HL-60/S4 treated with retinoic acid at 250 ng/mL for 4 days and 3 days (cell line): ENCODE measurements around the gene PIGBOS1.

Source experiments
- in situ Hi-C: fragments of 300-500 bp; cut with MboI; formaldehyde crosslinking; loops from 2 replicates; pipeline ENCODE4 v1.7.0; 2022; ENCODE audit warnings: low sequenced_read_pairs

PIGBOS1 gene, protein sequence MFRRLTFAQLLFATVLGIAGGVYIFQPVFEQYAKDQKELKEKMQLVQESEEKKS

DNA sequence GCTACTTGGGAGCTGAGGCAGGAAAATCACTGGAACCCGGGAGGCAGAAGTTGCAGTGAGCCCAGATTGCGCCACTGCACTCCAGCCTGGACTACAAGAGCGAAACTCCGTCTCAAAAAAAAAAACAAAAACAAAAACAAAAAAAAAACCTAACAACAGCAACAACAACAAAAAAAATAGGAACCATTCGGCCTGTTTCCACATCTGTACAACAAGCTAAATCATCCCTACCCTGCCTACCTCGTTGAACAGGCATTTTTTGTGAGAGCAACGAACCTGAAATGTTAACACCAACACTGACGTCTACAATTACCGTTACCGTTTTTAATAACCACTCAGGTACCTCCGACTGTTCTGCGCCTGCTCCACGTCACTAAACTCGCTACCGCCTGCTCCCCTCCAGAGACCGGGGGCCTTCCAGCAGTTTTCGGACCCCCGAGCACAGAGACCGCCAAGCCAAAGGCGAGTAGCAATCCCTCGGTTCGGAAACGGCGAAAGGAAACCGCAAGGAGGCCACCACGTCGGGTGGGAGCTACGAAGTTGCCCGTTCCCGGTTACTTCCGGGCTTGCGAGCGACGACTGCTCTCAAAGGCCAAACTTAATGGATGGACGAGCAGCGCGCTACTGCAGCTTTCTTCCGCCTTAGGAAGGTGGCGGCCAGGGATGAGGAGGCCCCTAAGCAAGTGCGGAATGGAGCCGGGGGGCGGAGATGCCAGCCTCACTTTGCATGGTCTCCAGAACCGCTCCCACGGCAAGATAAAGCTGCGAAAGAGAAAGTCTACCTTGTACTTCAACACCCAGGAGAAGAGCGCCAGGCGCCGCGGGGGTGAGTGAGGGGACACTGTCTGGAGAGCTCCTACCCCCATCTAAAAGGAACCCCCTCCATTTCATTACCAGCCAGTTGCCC, at the start of gene PIGBOS1, which contains the start of gene PIGB:
Gene PIGBOS1, minus strand, starts transcription at position 536 of the 907 bp plus-strand sequence. CDS start 1,331 bp downstream, outside the sequence.
Gene PIGB, plus strand, starts transcription at position 635 of the 907 bp plus-strand sequence. Its CDS starts 29 bp downstream, at position 664.
- in situ Hi-C loops, result no loop called here

DNA sequence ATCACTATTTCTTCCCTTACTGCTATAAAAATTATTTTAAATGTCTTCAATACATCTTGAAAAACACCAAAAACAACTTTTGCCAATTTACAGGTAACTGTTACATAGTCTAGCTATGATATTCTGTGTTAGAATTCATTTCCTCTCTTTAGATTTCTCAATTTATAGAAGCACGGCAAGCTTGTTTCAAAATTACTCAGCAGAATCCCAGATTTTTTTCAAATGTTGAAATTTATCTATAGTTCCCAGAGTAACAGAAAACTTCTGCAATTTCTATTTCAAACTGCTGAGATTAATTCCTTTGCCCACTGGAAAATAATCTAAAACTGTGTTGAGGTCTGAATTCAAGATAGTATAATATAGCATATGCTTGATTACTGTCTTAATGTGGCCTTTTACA, 48.1 kb upstream of the PIGBOS1 start:
- in situ Hi-C loops, result no loop called here

- in situ Hi-C loops, result no loop called here
These were observed 43.7 kb upstream of the PIGBOS1 start for GRCh38 chr15:55362641-55363040.

- in situ Hi-C loops, result no loop called here
These were observed 42.1 kb upstream of the PIGBOS1 start for GRCh38 chr15:55361048-55361447.

DNA sequence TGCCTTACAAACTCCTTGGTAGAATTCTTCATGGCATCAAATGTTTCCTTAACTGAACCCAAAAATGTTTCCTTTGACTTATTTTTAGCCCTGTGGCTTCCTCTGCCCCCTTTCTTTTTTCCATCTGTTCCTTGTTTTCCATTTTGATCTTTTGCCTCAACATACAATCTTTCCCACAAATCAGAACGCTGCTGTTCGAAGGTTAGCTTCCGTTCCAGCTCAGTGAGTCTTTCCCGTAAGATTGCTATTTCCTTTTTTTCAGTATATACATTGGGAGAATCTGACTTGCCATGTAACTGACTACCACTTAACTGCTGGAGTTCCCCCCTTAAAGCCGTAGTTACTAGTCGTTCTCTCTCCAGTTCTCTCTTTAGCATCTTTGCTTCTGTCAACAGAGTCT, 41.3 kb upstream of the PIGBOS1 start:
- in situ Hi-C loops, result no loop called here

- in situ Hi-C loops, result no loop called here
These were observed 39.5 kb upstream of the PIGBOS1 start for GRCh38 chr15:55358471-55358870.

DNA sequence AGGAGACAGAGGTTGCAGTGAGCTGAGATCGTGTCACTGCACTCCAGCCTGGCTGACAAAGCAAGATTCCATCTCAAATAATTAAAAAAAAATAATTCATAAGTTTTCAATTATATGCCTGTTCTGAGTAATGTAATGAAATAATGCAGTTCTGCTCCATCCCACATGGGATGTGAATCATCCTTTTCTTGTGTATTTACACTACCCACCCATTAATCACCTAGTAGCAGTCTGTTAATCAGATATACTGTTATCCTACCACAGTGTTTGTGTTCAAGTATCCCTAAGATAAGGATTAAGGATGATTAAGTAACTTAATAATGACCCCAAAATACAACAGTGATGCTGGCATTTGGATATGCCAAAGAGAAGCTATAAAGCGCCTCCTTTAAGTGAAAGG, 38.9 kb upstream of the PIGBOS1 start:
- in situ Hi-C loops, result no loop called here

DNA sequence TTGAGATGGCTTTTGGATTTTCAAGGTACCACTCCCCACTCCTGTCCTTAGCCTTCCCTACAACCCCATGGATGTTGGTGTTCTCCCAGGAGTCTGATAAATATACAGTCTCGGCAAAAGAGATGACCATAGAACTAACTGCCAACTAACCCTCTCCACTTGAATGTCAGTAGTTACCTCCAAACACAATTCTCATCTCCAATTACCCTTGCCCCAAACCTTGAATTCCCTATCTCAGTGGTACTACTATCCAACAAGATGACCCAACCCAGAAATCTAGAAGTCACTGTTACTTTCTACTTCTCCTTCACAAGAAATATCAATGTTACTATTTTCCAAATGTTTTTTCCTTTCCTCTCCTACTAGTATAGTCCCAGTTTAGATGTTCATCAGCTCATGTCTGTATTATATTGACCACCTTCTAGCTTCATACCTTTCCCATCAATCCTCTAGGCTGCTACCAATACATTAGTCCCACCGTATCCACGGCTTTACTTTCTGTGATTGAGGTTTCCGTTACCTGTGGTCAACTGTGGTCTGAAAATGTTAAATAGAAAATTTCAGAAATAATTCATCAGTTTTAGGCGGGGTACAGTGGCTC, 38.2 kb upstream of the PIGBOS1 start:
- in situ Hi-C loops, result no loop called here

DNA sequence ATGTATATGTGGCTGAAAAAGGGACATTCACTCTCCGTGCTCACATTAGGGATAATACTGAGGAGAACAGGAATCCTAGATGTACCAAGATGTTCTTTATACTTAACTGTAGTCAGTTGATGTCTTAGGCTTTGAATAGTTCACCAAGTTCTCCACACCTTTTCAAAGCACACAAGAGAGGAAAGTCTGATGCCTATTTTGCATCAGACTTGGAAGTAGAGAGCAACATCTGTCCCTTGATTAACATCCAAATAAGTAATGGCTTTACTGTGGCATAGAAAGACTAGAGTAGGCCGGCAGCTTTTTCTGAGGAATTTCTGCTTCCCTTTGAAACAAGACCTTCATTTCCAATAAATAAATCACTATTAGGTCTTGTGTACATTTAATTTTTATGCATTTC, 34.1 kb upstream of the PIGBOS1 start:
- in situ Hi-C loops, result no loop called here

DNA sequence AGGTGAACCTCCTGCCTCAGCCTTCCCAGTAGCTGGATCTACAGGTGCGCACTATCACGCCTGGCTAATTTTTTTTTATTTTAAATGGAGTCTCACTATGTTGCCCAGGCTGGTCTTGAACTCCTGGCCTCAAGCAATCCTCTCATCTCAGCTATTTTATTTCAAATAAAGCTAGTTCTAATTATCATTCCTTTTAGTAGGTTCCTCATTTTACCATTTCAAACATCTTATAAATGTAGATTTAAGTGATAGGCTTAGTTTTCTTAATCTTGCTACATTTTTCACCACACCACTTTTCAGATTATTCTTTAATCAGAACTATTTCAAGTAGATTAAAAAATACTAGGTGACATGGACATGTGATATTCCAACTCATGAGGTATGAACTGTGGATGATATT, 30.4 kb upstream of the PIGBOS1 start:
- in situ Hi-C loops, result no loop called here

GRCh38 chr15:55348281-55348778, 29.4 kb upstream of the PIGBOS1 start:
- in situ Hi-C loops, result no loop called here

DNA sequence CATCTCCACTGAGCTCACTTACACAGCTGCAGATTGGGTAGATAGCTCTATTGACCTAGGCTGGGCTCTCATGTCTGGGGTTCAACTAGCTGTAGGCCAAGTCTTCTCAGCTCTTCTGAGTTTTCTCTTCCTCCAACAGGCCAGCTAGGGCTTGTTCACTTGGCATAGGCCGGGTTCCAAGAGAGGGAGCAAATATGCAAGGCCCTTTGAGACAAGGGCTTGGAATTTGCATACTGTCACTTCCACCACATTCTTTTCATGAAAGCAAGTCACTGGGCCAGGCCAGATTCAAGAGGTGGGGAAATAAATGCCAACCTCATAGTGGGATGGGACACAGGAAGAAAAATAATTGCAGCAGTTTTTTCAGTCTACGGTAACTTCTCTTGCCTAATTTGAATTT, 25.3 kb upstream of the PIGBOS1 start:
- in situ Hi-C loops, result no loop called here

GRCh38 chr15:55343168-55343567, 24.2 kb upstream of the PIGBOS1 start:
- in situ Hi-C loops, result no loop called here

GRCh38 chr15:55337160-55337559, 18.2 kb upstream of the PIGBOS1 start:
- in situ Hi-C loops, result no loop called here

- in situ Hi-C loops, result no loop called here
These were observed 16.1 kb upstream of the PIGBOS1 start for GRCh38 chr15:55334997-55335396.

- in situ Hi-C loops, result no loop called here
These were observed 15.4 kb upstream of the PIGBOS1 start for GRCh38 chr15:55334371-55334770.

DNA sequence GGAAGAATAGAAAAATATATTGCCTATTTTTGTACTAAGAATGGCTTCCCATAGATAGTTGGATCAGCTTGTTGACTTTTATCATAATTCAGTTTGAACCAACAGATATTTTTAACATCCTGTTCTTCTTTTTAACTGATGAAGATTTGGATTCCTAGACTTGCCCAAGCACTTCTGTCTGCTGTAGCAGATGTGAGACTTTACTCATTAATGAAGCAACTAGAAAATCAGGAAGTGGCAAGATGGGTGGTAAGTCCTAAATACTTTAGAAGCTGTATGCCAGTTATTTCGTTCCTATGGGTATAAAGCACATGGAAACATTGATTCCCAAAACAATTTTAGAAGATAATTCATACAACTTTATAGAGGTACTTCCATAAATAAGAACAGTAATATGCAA, 8.5 kb upstream of the PIGBOS1 start:
- in situ Hi-C loops, result no loop called here

GRCh38 chr15:55322467-55322866, 3.5 kb upstream of the PIGBOS1 start:
- in situ Hi-C loops, result no loop called here

- in situ Hi-C loops, result no loop called here
These were observed 2.0 kb upstream of the PIGBOS1 start for GRCh38 chr15:55320963-55321362.

GRCh38 chr15:55320238-55320550, 1.3 kb upstream of the PIGBOS1 start:
- in situ Hi-C loops, result no loop called here

DNA sequence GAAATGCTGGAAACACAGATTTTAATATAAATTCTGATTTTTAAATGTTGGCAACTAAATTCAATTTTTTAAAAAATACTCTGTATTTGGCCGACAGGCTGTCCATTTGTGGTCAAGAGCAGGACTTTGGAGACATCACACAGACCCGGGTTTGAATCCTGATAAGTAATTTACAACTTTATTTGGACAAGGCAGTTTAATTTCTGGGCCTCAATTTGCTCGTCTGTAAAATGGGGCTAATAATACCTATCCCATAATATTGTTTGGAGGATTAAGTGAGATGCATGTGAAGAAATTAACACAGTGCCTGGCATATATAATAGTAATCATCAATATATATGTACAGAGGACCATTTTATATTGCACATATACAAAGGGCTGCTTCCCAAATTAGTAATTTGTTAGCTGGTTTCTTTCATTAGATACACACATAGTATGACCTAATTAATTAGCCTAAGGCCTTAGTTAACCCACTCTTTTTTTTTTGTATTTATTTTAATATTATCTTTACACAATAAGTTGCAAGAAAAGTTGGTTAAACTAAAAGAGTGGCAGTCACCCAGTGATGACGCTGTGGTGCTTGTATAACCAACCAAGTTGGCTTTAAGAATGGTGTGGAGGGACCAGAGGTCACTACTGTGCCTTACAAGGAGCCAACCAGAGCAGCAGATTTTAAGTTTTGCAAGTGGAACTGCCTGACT, 764 bp upstream of the PIGBOS1 start:
- in situ Hi-C loops, result no loop called here
